Measurements from ENCODE around the gene PRPF19.

The PRPF19 gene

GRCh38 chr11:60921777-60922335 lies 15.5 kb upstream of the PRPF19 start:
- no peak overlapping the region for H3K27ac ChIP-seq
- TF ChIP-seq CTCF (conservative IDR thresholded peaks at IDR 0.05): no peak

GRCh38 chr11:60921259-60921658 lies 14.9 kb upstream of the PRPF19 start:
- TF ChIP-seq CTCF (conservative IDR thresholded peaks at IDR 0.05): no peak
- H3K27ac ChIP-seq: no peak overlapping the region

GRCh38 chr11:60919956-60920355 lies 13.6 kb upstream of the PRPF19 start:
- H3K27ac ChIP-seq: no peak overlapping the region
- no peak for TF ChIP-seq CTCF (conservative IDR thresholded peaks at IDR 0.05)

- no peak for TF ChIP-seq CTCF (conservative IDR thresholded peaks at IDR 0.05)
- H3K27ac ChIP-seq: no peak overlapping the region
Measured at GRCh38 chr11:60919320-60919719, 12.9 kb upstream of the PRPF19 start.

- no peak for TF ChIP-seq CTCF (conservative IDR thresholded peaks at IDR 0.05)
Measured at GRCh38 chr11:60918939-60919265, 12.5 kb upstream of the PRPF19 start.

GRCh38 chr11:60918251-60918938 lies 12.0 kb upstream of the PRPF19 start:
- no peak overlapping the region for H3K27ac ChIP-seq
- no peak for TF ChIP-seq CTCF (conservative IDR thresholded peaks at IDR 0.05)

More at GRCh38 chr11:60918939-60919265, 12.5 kb upstream of the PRPF19 start:
- no peak overlapping the region for H3K27ac ChIP-seq

- H3K27ac ChIP-seq: no peak overlapping the region
- TF ChIP-seq CTCF (conservative IDR thresholded peaks at IDR 0.05): no peak
Measured at GRCh38 chr11:60917267-60917666, 10.9 kb upstream of the PRPF19 start.

Data from VCaP (cell line).